ENCODE measurements around the gene PTPN11.
A peak's percentile ranks its signal among the peaks of the same experiment; 100 is the strongest.

Gene PTPN11

GRCh38 chr12:112496496-112496895, 77.7 kb downstream of the PTPN11 start:
- no peak for DNase-seq (ENCODE audit: insufficient read length, low spot score)
- TF ChIP-seq POU2F2 (IDR thresholded peaks at IDR 0.05; ENCODE audit: low read depth, low read length), result no peak
- TF ChIP-seq POLR2A (IDR thresholded peaks at IDR 0.05; ENCODE audit: low read depth, low read length), result no peak
- no peak for TF ChIP-seq PAX5 (IDR thresholded peaks at IDR 0.05; ENCODE audit: insufficient read depth, low read length, severe bottlenecking)
- TF ChIP-seq TAF1 (IDR thresholded peaks at IDR 0.05; ENCODE audit: low read depth, low read length), result no peak
- TF ChIP-seq POLR2AphosphoS5 (IDR thresholded peaks at IDR 0.05; ENCODE audit: low read depth, low read length), result no peak
- TF ChIP-seq SPI1 (IDR thresholded peaks at IDR 0.05; ENCODE audit: low read depth, low read length), result no peak
- peak; percentile 56 for FAIRE-seq

DNA sequence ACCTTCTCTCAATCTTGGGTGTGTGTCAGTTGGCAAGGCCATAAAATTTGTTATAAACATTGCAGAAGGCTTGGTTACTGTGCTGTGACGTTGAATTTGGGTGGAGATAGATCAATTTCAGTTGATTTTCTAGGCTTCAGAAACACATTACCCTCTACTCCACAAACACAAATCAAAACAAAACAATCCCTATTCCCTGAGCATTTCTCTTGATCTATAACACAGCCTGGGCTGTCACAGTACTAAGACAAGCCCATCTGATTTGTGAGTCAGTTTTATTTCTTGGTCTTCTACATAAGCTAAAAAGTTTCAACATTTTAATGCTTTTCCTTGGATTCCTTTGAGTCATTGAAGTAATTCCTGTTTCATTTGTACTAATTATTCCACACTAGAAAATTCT, 79.8 kb downstream of the PTPN11 start:
- TF ChIP-seq SPI1 (IDR thresholded peaks at IDR 0.05; ENCODE audit: low read depth, low read length), result no peak
- no peak for TF ChIP-seq POU2F2 (IDR thresholded peaks at IDR 0.05; ENCODE audit: low read depth, low read length)
- no peak for TF ChIP-seq POLR2A (IDR thresholded peaks at IDR 0.05; ENCODE audit: low read depth, low read length)
- TF ChIP-seq TAF1 (IDR thresholded peaks at IDR 0.05; ENCODE audit: low read depth, low read length), result no peak
- TF ChIP-seq PAX5 (IDR thresholded peaks at IDR 0.05; ENCODE audit: insufficient read depth, low read length, severe bottlenecking), result no peak
- no peak for TF ChIP-seq POLR2AphosphoS5 (IDR thresholded peaks at IDR 0.05; ENCODE audit: low read depth, low read length)
- no peak for FAIRE-seq
- no peak for DNase-seq (ENCODE audit: insufficient read length, low spot score)

- no peak for FAIRE-seq
- TF ChIP-seq POU2F2 (IDR thresholded peaks at IDR 0.05; ENCODE audit: low read depth, low read length), result no peak
- no peak for TF ChIP-seq POLR2A (IDR thresholded peaks at IDR 0.05; ENCODE audit: low read depth, low read length)
- TF ChIP-seq TAF1 (IDR thresholded peaks at IDR 0.05; ENCODE audit: low read depth, low read length), result no peak
- no peak for TF ChIP-seq PAX5 (IDR thresholded peaks at IDR 0.05; ENCODE audit: insufficient read depth, low read length, severe bottlenecking)
- TF ChIP-seq POLR2AphosphoS5 (IDR thresholded peaks at IDR 0.05; ENCODE audit: low read depth, low read length), result no peak
- no peak for TF ChIP-seq SPI1 (IDR thresholded peaks at IDR 0.05; ENCODE audit: low read depth, low read length)
- DNase-seq (ENCODE audit: insufficient read length, low spot score), result no peak
Measured at GRCh38 chr12:112503512-112503911, 84.8 kb downstream of the PTPN11 start.

DNA sequence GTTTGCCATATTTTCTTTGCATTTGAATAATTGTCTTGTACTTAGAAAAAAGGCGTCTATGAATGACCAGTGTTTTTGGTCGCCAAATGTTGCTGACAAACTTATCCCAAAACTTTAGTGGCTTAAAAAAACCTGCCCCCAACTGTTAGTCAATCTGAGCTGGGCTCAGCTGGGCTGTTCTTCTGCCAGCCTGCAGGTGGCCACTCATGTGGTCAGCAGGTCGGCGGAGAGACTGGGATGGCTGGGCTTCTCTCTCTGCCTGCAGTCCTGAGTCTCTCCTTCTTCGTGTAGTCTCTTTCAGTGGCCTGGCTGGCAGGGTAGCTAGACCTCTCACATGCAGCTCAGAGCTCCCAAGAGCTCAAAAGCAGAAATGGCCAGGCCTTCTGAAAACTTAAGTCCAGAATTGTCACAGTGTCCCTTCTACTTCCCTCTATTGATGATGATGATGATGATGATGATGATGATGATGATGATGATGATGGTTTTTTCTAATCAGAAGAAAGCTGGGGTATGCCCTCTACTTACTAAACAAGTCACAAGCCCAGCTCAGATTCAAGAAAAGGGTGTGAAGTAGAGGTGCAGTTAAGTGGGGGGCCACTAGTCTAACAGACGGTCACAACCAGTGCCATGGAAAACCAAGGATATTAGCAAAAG, 87.9 kb downstream of the PTPN11 start:
- TF ChIP-seq TAF1 (IDR thresholded peaks at IDR 0.05; ENCODE audit: low read depth, low read length) (no peak), POLR2AphosphoS5 (IDR thresholded peaks at IDR 0.05; ENCODE audit: low read depth, low read length) (no peak), PAX5 (IDR thresholded peaks at IDR 0.05; ENCODE audit: insufficient read depth, low read length, severe bottlenecking) (no peak), SPI1 (IDR thresholded peaks at IDR 0.05; ENCODE audit: low read depth, low read length) (no peak), POU2F2 (IDR thresholded peaks at IDR 0.05; ENCODE audit: low read depth, low read length) (no peak), POLR2A (IDR thresholded peaks at IDR 0.05; ENCODE audit: low read depth, low read length) (no peak)
- no peak for FAIRE-seq
- DNase-seq (ENCODE audit: insufficient read length, low spot score), result no peak

DNA sequence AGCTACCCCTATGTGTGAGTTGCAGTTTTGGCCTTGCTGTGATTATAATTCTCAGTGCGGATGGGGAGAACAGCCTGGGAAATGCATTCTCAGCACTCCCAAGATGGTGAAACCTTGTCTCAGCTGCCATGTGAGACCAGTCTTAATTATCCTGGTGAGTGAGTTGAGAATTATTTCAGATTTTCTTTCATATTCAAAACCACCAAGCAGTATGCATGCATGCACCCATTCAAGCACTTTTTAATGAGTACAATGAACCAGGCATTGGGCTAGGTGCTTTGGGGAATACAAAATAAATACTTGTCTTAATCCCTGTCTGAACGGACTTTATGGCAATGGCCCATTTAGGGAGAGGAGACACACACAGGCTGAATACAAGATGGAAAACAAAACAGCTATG, 94.7 kb downstream of the PTPN11 start:
- no peak for TF ChIP-seq PAX5 (IDR thresholded peaks at IDR 0.05; ENCODE audit: insufficient read depth, low read length, severe bottlenecking)
- TF ChIP-seq TAF1 (IDR thresholded peaks at IDR 0.05; ENCODE audit: low read depth, low read length), result no peak
- no peak for TF ChIP-seq SPI1 (IDR thresholded peaks at IDR 0.05; ENCODE audit: low read depth, low read length)
- no peak for TF ChIP-seq POU2F2 (IDR thresholded peaks at IDR 0.05; ENCODE audit: low read depth, low read length)
- no peak for TF ChIP-seq POLR2A (IDR thresholded peaks at IDR 0.05; ENCODE audit: low read depth, low read length)
- TF ChIP-seq POLR2AphosphoS5 (IDR thresholded peaks at IDR 0.05; ENCODE audit: low read depth, low read length), result no peak
- DNase-seq (ENCODE audit: insufficient read length, low spot score) (no peak), FAIRE-seq (no peak)

DNA sequence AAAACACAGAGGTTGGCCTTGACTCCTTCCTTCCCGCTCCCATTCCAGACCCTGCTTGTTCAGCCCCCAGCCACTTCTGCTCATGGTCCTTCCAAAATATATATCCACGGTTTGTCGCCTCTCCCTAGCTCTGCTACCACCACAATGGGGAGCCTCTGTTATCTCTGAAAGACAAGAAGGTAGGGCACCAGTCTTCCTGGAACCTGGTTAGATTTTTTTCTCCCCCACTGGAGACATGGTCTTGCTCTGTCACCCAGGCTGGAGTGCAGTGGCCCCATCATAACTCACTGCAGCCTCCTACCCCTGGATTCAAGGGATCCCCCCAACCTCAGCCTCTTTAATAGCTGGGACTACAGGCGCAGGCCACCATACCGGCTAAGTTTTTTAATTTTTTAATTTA, 95.7 kb downstream of the PTPN11 start:
- FAIRE-seq (no peak), DNase-seq (ENCODE audit: insufficient read length, low spot score) (no peak)
- TF ChIP-seq POLR2AphosphoS5 (IDR thresholded peaks at IDR 0.05; ENCODE audit: low read depth, low read length) (no peak), TAF1 (IDR thresholded peaks at IDR 0.05; ENCODE audit: low read depth, low read length) (no peak), POLR2A (IDR thresholded peaks at IDR 0.05; ENCODE audit: low read depth, low read length) (no peak), SPI1 (IDR thresholded peaks at IDR 0.05; ENCODE audit: low read depth, low read length) (no peak), POU2F2 (IDR thresholded peaks at IDR 0.05; ENCODE audit: low read depth, low read length) (no peak), PAX5 (IDR thresholded peaks at IDR 0.05; ENCODE audit: insufficient read depth, low read length, severe bottlenecking) (no peak)

DNA sequence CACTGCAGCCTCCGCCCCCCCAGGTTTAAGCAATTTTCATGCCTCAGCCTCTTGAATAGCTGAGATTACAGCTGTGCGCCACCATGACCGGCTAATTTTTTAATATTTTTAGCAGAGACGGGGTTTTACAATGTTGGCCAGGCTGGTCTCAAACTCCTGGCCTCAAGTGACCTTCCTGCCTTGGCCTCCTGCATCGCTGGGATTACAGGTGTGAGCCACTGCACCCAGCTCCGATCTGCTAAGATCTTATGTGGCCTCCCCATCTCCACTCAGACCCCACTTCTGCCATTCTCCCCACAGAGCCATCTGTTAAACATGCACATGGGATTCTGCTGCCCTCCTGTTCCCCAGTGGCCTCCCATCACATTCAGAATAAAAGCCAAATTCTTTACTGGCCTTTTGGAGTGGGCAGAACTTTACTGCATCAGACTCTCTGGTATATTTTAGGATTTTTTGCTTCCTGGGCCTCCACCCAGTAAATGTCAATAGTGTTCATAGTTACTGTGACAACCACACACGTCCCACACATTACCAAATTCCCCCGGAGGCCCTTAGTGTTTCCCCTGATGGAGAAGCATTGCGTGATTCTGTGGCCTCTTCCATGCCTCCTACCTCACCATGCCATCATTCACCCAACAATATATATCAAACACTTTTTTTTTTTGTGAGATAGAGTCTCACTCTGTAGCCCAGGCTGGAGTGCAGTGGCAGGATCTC, 96.3 kb downstream of the PTPN11 start:
- DNase-seq (ENCODE audit: insufficient read length, low spot score) (no peak), FAIRE-seq (no peak)
- TF ChIP-seq POLR2A (IDR thresholded peaks at IDR 0.05; ENCODE audit: low read depth, low read length) (no peak), TAF1 (IDR thresholded peaks at IDR 0.05; ENCODE audit: low read depth, low read length) (no peak), POU2F2 (IDR thresholded peaks at IDR 0.05; ENCODE audit: low read depth, low read length) (no peak), PAX5 (IDR thresholded peaks at IDR 0.05; ENCODE audit: insufficient read depth, low read length, severe bottlenecking) (no peak), POLR2AphosphoS5 (IDR thresholded peaks at IDR 0.05; ENCODE audit: low read depth, low read length) (no peak), SPI1 (IDR thresholded peaks at IDR 0.05; ENCODE audit: low read depth, low read length) (no peak)

GRCh38 chr12:112515868-112516267, 97.1 kb downstream of the PTPN11 start:
- DNase-seq (ENCODE audit: insufficient read length, low spot score), result no peak
- no peak for TF ChIP-seq SPI1 (IDR thresholded peaks at IDR 0.05; ENCODE audit: low read depth, low read length)
- TF ChIP-seq PAX5 (IDR thresholded peaks at IDR 0.05; ENCODE audit: insufficient read depth, low read length, severe bottlenecking), result no peak
- no peak for TF ChIP-seq TAF1 (IDR thresholded peaks at IDR 0.05; ENCODE audit: low read depth, low read length)
- TF ChIP-seq POU2F2 (IDR thresholded peaks at IDR 0.05; ENCODE audit: low read depth, low read length), result no peak
- no peak for TF ChIP-seq POLR2A (IDR thresholded peaks at IDR 0.05; ENCODE audit: low read depth, low read length)
- no peak for TF ChIP-seq POLR2AphosphoS5 (IDR thresholded peaks at IDR 0.05; ENCODE audit: low read depth, low read length)
- no peak for FAIRE-seq

DNA sequence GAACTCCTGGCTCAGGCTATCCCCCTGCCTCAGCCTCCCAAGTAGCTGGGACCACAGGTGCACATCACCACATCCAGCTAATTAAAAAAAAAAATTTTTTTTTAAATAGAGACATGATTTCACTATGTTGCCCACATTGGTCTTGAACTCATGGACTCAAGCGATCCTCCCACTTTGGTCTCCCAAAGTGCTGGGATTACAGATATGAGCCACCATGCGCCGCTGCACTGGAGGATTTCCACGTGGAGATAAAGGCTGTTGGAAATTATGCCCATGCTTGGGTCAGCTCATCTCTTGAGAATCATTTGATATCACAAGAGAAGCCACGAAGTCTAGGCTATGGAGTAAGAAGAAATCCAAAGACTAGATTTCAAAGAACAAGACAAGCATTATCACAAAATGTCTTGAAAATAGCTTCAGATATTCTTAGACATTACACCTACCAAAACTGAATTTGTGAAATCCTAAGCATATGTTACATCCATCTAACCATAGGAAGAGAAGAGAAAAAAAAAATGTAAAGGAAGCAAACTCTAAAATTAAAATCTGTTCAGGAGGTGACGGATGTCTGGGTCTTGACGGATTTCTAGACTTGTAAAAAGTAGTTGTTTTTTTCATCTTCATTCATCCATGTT, 99.1 kb downstream of the PTPN11 start:
- TF ChIP-seq SPI1 (IDR thresholded peaks at IDR 0.05; ENCODE audit: low read depth, low read length) (no peak), PAX5 (IDR thresholded peaks at IDR 0.05; ENCODE audit: insufficient read depth, low read length, severe bottlenecking) (no peak), TAF1 (IDR thresholded peaks at IDR 0.05; ENCODE audit: low read depth, low read length) (no peak)
- no peak for DNase-seq (ENCODE audit: insufficient read length, low spot score)
- no peak for FAIRE-seq
